H9 (cell line): ENCODE measurements around the gene LILRA5. TPM values are rescaled to one million over a fixed set of nuclear protein-coding genes. Genes with fewer than 3 reads are reported as not detected.

ENCODE experiments used
- DNase-seq: peaks from one replicate; pipeline ENCODE4 v3.0.0-alpha.2; 2017
- H2AFZ ChIP-seq: one replicate; pipeline ENCODE4 v1.6.1; 2013; ENCODE audit warnings: mild to moderate bottlenecking, low read length, control low read depth, moderate library complexity
- H2AK5ac ChIP-seq: 2 replicates; pipeline ENCODE4 v1.6.1; 2013; ENCODE audit warnings: low read length, control low read depth, mixed read lengths; ENCODE audit not compliant: insufficient read length
- H2BK120ac ChIP-seq: one replicate; pipeline ENCODE4 v1.6.1; 2013; ENCODE audit warnings: low read depth, mild to moderate bottlenecking, low read length, control low read depth, inconsistent platforms; ENCODE audit not compliant: poor library complexity, severe bottlenecking
- H2BK12ac ChIP-seq: 2 replicates; pipeline ENCODE4 v1.6.1; 2013; ENCODE audit warnings: low read length, control low read depth, mixed read lengths, low read depth; ENCODE audit not compliant: insufficient read length
- H2BK15ac ChIP-seq: 2 replicates; pipeline ENCODE4 v1.6.1; 2013; ENCODE audit warnings: low read depth, low read length, control low read depth
- H2BK20ac ChIP-seq: one replicate; pipeline ENCODE4 v1.6.1; 2013; ENCODE audit warnings: low read depth, mild to moderate bottlenecking, low read length, control low read depth, inconsistent platforms; ENCODE audit not compliant: poor library complexity, severe bottlenecking
- H2BK5ac ChIP-seq: 2 replicates; pipeline ENCODE4 v1.6.1; 2013; ENCODE audit warnings: low read length, control low read depth, mixed read lengths; ENCODE audit not compliant: insufficient read length
- H3K14ac ChIP-seq: 2 replicates; pipeline ENCODE4 v1.6.1; 2013; ENCODE audit warnings: low read length, control low read depth; ENCODE audit not compliant: insufficient read depth
- H3K18ac ChIP-seq: 2 replicates; pipeline ENCODE4 v1.6.1; 2013; ENCODE audit warnings: low read depth, mild to moderate bottlenecking, mixed read lengths, low read length, control low read depth; ENCODE audit not compliant: insufficient read length
- H3K23ac ChIP-seq: 2 replicates; pipeline ENCODE4 v1.6.1; 2013; ENCODE audit warnings: low read length, control low read depth, mixed read lengths, low read depth; ENCODE audit not compliant: insufficient read length
- H3K23me2 ChIP-seq: 2 replicates; pipeline ENCODE4 v1.6.1; 2013; ENCODE audit warnings: low read depth, mild to moderate bottlenecking, mixed read lengths, low read length, control low read depth; ENCODE audit not compliant: insufficient read length, poor library complexity, severe bottlenecking
- H3K27ac ChIP-seq: 2 replicates; pipeline ENCODE4 v1.5.1; 2013; ENCODE audit warnings: low read length, control low read depth, mixed read lengths, low read depth; ENCODE audit not compliant: insufficient read length
- H3K27me3 ChIP-seq: 2 replicates; pipeline ENCODE4 v1.6.1; 2013; ENCODE audit warnings: low read length, control low read depth, inconsistent platforms; ENCODE audit not compliant: insufficient read depth
- H3K4ac ChIP-seq: 2 replicates; pipeline ENCODE4 v1.6.1; 2013; ENCODE audit warnings: low read depth, mild to moderate bottlenecking, control low read depth, inconsistent platforms, low read length, moderate library complexity
- H3K4me1 ChIP-seq: 2 replicates; pipeline ENCODE4 v1.6.1; 2013; ENCODE audit warnings: low read length, control low read depth, inconsistent platforms; ENCODE audit not compliant: insufficient read depth
- H3K4me2 ChIP-seq: 2 replicates; pipeline ENCODE4 v1.6.1; 2013; ENCODE audit warnings: low read length, control low read depth, mixed read lengths; ENCODE audit not compliant: insufficient read length, insufficient read depth
- H3K56ac ChIP-seq: 2 replicates; pipeline ENCODE4 v1.6.1; 2013; ENCODE audit warnings: low read depth, mild to moderate bottlenecking, mixed read lengths, low read length, control low read depth; ENCODE audit not compliant: insufficient read length
- H3K79me1 ChIP-seq: 2 replicates; pipeline ENCODE4 v1.6.1; 2013; ENCODE audit warnings: low read depth, mild to moderate bottlenecking, moderate library complexity, low read length, control low read depth, inconsistent platforms; ENCODE audit not compliant: insufficient read depth, poor library complexity, severe bottlenecking
- H3K79me2 ChIP-seq: 2 replicates; pipeline ENCODE4 v1.6.1; 2013; ENCODE audit warnings: low read length, control low read depth, inconsistent platforms; ENCODE audit not compliant: insufficient read depth
- H3K9ac ChIP-seq: 2 replicates; pipeline ENCODE4 v1.6.1; 2013; ENCODE audit warnings: low read length, control low read depth, mixed read lengths; ENCODE audit not compliant: insufficient read length; ENCODE audit errors: extremely low read depth
- H3K9me3 ChIP-seq: one replicate; pipeline ENCODE4 v1.6.1; 2013; ENCODE audit warnings: low read depth, low read length, inconsistent platforms; ENCODE audit not compliant: control insufficient read depth
- H3T11ph ChIP-seq: one replicate; pipeline ENCODE4 v1.6.1; 2013; ENCODE audit warnings: mild to moderate bottlenecking, low read length, control low read depth, inconsistent platforms
- H4K20me1 ChIP-seq: one replicate; pipeline ENCODE4 v1.6.1; 2013; ENCODE audit not compliant: control insufficient read depth, insufficient read length, insufficient read depth
- H4K5ac ChIP-seq: 2 replicates; pipeline ENCODE4 v1.6.1; 2013; ENCODE audit warnings: low read depth, mild to moderate bottlenecking, mixed read lengths, low read length, control low read depth; ENCODE audit not compliant: insufficient read length
- H4K8ac ChIP-seq: replicated peaks from 2 replicates; pipeline ENCODE4 v1.6.1; 2013; ENCODE audit warnings: low read length, control low read depth, mixed read lengths, low read depth; ENCODE audit not compliant: insufficient read length
- H4K91ac ChIP-seq: 2 replicates; pipeline ENCODE4 v1.6.1; 2013; ENCODE audit warnings: low read depth, mild to moderate bottlenecking, moderate library complexity, mixed read lengths, low read length, control low read depth; ENCODE audit not compliant: insufficient read length
- H3K27ac Mint-ChIP-seq, 3 experiments: 2 replicates in 2 of 3; 3 replicates in 1 of 3; pipeline ENCODE4 v1.8.0; 2020 to 2021; ENCODE audit warnings: mixed read lengths in 3 of 3, mild to moderate bottlenecking in 1 of 3, moderate library complexity in 1 of 3
- H3K27me3 Mint-ChIP-seq: 2 replicates; pipeline ENCODE4 v1.8.0; 2021; ENCODE audit warnings: low read depth, mild to moderate bottlenecking, moderate library complexity, mixed read lengths
- H3K36me3 Mint-ChIP-seq, 3 experiments: 2 replicates in 2 of 3; 3 replicates in 1 of 3; pipeline ENCODE4 v1.8.0; 2020 to 2021; ENCODE audit warnings: low read depth in 3 of 3, mixed read lengths in 3 of 3; ENCODE audit not compliant: insufficient read depth in 1 of 3
- H3K4me1 Mint-ChIP-seq, 2 experiments: 2 replicates each; pipeline ENCODE4 v1.8.0; 2020; ENCODE audit warnings: mixed read lengths in 2 of 2
- H3K4me3 Mint-ChIP-seq, 2 experiments: 2 replicates in 1 of 2; 3 replicates in 1 of 2; pipeline ENCODE4 v1.8.0; 2020 to 2021; ENCODE audit warnings: mild to moderate bottlenecking in 2 of 2, mixed read lengths in 2 of 2, moderate library complexity in 1 of 2
- H3K9me3 Mint-ChIP-seq, 2 experiments: 2 replicates in 1 of 2; 3 replicates in 1 of 2; pipeline ENCODE4 v1.8.0; 2020; ENCODE audit warnings: mild to moderate bottlenecking in 2 of 2, mixed read lengths in 2 of 2, moderate library complexity in 1 of 2
- WGBS: extraction: QIAGEN DNeasy Blood & Tissue Kit; methylation state at CpG from one replicate; pipeline ENCODE4 v1.1.7; 2013; ENCODE audit warnings: missing lambda C conversion rate, low lambda C conversion rate, mixed read lengths; ENCODE audit not compliant: insufficient read length; ENCODE audit errors: extremely low coverage; 5-methylcytosine and 5-hydroxymethylcytosine counted together
- total RNA-seq: library from RNA; stranded (reverse); gene quantifications from 2 replicates; pipeline ENCODE4 v1.2.1, GENCODE V29; 2021
- TF ChIP-seq, protein P1 (sequence below): fragments of 200-600 bp; sonication (generic); conservative IDR thresholded peaks from 3 replicates; pipeline ENCODE4 v1.8.0; 2021; ENCODE audit warnings: antibody characterized with exemption, mild to moderate bottlenecking

LILRA5 gene
- total RNA-seq, 1 experiment from 2014 or later = not detected

DNA sequence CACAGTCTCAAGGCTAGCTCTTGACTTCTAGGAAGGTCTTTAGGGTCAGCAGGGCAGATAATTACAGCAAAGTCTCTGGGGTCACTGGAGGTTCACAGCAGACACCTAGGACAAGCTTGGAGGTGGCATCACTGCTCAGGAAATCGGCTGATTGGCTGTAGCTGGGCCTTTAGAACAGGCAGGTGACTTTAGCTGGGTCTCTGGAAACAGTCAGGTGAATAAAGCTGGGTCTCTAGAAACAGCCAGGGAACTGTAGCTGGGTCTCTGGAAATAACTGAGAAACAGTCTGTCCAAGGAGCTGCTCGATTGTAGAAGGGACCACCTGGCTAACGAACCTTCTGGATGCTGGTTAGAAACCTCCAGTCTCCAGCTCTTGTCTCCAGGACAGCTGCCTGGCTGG, 41.8 kb upstream of the LILRA5 start:
- DNase-seq = no peak
- H3K56ac ChIP-seq = no peak overlapping the region
- no peaks in the 10 kb centered on the region for H3K79me1 ChIP-seq
- no peak overlapping the region for H2AK5ac ChIP-seq
- no peak overlapping the region for H3K4ac ChIP-seq
- H3K9me3 Mint-ChIP-seq = peaks cover 0 to 35% of the 10 kb centered on the region in 2 experiments; a peak in 2 of 5 replicates
- no peaks in the 10 kb centered on the region for H3K4me1 ChIP-seq
- no peak overlapping the region for H2BK12ac ChIP-seq
- H2BK20ac ChIP-seq = no peak overlapping the region
- H2AFZ ChIP-seq = no peak overlapping the region
- no peak overlapping the region for H3K4me3 Mint-ChIP-seq
- H3K18ac ChIP-seq = no peak overlapping the region
- no peak overlapping the region for H3K27ac Mint-ChIP-seq
- no peak overlapping the region for H3K4me2 ChIP-seq
- H3K23ac ChIP-seq = no peak overlapping the region
- no peak overlapping the region for H3K27ac ChIP-seq
- no peak overlapping the region for H4K8ac ChIP-seq
- no peak overlapping the region for H4K5ac ChIP-seq
- peaks cover 24% of the 10 kb centered on the region for H3K27me3 Mint-ChIP-seq
- WGBS = no CpG with 5 or more reads among the region's 3 CpGs
- H3K9ac ChIP-seq = no peak overlapping the region
- no peak overlapping the region for H2BK120ac ChIP-seq
- TF ChIP-seq, protein P1, sequence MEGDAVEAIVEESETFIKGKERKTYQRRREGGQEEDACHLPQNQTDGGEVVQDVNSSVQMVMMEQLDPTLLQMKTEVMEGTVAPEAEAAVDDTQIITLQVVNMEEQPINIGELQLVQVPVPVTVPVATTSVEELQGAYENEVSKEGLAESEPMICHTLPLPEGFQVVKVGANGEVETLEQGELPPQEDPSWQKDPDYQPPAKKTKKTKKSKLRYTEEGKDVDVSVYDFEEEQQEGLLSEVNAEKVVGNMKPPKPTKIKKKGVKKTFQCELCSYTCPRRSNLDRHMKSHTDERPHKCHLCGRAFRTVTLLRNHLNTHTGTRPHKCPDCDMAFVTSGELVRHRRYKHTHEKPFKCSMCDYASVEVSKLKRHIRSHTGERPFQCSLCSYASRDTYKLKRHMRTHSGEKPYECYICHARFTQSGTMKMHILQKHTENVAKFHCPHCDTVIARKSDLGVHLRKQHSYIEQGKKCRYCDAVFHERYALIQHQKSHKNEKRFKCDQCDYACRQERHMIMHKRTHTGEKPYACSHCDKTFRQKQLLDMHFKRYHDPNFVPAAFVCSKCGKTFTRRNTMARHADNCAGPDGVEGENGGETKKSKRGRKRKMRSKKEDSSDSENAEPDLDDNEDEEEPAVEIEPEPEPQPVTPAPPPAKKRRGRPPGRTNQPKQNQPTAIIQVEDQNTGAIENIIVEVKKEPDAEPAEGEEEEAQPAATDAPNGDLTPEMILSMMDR = no peak
- no peaks in the 10 kb centered on the region for H3K27me3 ChIP-seq
- no peak overlapping the region for H2BK5ac ChIP-seq
- no peak overlapping the region; the same call in 1 of the 2 replicates for H2BK15ac ChIP-seq
- H3K9me3 ChIP-seq = no peaks in the 10 kb centered on the region
- H4K91ac ChIP-seq = no peak overlapping the region
- H3K36me3 Mint-ChIP-seq = no peaks in the 10 kb centered on the region
- H3T11ph ChIP-seq = no peak overlapping the region
- H3K4me1 Mint-ChIP-seq = peaks cover 0 to 6% of the 10 kb centered on the region in 2 experiments; a peak in 1 of 4 replicates
- no peaks in the 10 kb centered on the region for H4K20me1 ChIP-seq
- H3K79me2 ChIP-seq = no peaks in the 10 kb centered on the region
- H3K23me2 ChIP-seq = no peaks in the 10 kb centered on the region
- no peak overlapping the region for H3K14ac ChIP-seq
